G401 (cell line): ENCODE data around the gene DYNC2LI1. TPM values are rescaled to one million over a fixed set of nuclear protein-coding genes. Genes with fewer than 3 reads are reported as not detected.

Experiments
- total RNA-seq: library from RNA; depleted of rRNA; stranded (reverse); fragments of >200 nt; shearing (Covaris generic); gene quantifications from 2 replicates; pipeline ENCODE4 v1.2.3, GENCODE V29; 2014; rRNA removed

Gene DYNC2LI1
- total RNA-seq, 1 experiment from 2014 or later = 22.4 TPM

Other genes starting within 250 kb of the DYNC2LI1 start
- gene THADA, start 178.0 kb upstream of the DYNC2LI1 start, total RNA-seq = 35.9 and 39.6 TPM in 2 replicates
- gene PLEKHH2, start 136.8 kb upstream of the DYNC2LI1 start, total RNA-seq = 1.2 and 2.1 TPM in 2 replicates
- gene C1GALT1C1L, start 97.6 kb upstream of the DYNC2LI1 start, total RNA-seq = not detected in 2 replicates
- gene ABCG5, start 64.8 kb downstream of the DYNC2LI1 start, total RNA-seq = not detected in 2 replicates
- not detected in 2 replicates for gene ABCG8, start 64.9 kb downstream of the DYNC2LI1 start, total RNA-seq
- 189 and 242 TPM in 2 replicates for gene LRPPRC, start 221.9 kb downstream of the DYNC2LI1 start, total RNA-seq